Heart left ventricle (tissue), 13 donors: ENCODE measurements around the gene LRBA.

ENCODE experiments used
- POLR2A ChIP-seq, 2 donors: fragments of 450-650 bp; IDR thresholded peaks; one replicate each; pipeline ENCODE4 v1.6.1; 2017; ENCODE audit warnings: antibody characterized with exemption in 2 of 2, mild to moderate bottlenecking in 2 of 2, moderate library complexity in 2 of 2
- TF ChIP-seq, protein P1 (sequence below), 12 donors: fragments of 200-600 bp; sonication (generic) in 4 of 12; IDR thresholded peaks; one replicate each; pipeline versions ENCODE4 v1.5.0 to v1.8.0; 2018 to 2022; ENCODE audit warnings: antibody characterized with exemption in 12 of 12, mild to moderate bottlenecking in 5 of 12
- donor health status: ischemic (EF 13 %, LVEDD 7.1; RV severe dilation, severe dysfunction).
- donor health status: DM: no; HTN: yes; CAD: no.
- donor health status: DM: no; HTN: no; CAD: no.
- donor health status: ischemic (EF 25% LVEDD 6.9; RV normal size, moderate dysfunction).
- donor health status: ischemic (EF 25% LVEDD 5.7; RV mildly dilated, moderate dysfunction).
- donor health status: ischemic (EF 35%, LVEDD 5.7; RV mildly dilated, moderate dysfunction).
- donor health status: nonischemic (EF 11% LVEDD 7.7; RV severe dilation, severe dysfunction).
- donor health status: DM: yes; HTN: yes; CAD: no.
- donor health status: PGD.
- donor health status: ischemic (EF 29% LVEDD 5.4; RV normal size, mild dysfunction).
- donor health status: nonischemic (EF 23%, LVEDD 6.1; RV moderate dilation, normal function).

- TF ChIP-seq, protein P1, sequence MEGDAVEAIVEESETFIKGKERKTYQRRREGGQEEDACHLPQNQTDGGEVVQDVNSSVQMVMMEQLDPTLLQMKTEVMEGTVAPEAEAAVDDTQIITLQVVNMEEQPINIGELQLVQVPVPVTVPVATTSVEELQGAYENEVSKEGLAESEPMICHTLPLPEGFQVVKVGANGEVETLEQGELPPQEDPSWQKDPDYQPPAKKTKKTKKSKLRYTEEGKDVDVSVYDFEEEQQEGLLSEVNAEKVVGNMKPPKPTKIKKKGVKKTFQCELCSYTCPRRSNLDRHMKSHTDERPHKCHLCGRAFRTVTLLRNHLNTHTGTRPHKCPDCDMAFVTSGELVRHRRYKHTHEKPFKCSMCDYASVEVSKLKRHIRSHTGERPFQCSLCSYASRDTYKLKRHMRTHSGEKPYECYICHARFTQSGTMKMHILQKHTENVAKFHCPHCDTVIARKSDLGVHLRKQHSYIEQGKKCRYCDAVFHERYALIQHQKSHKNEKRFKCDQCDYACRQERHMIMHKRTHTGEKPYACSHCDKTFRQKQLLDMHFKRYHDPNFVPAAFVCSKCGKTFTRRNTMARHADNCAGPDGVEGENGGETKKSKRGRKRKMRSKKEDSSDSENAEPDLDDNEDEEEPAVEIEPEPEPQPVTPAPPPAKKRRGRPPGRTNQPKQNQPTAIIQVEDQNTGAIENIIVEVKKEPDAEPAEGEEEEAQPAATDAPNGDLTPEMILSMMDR (IDR thresholded peaks at IDR 0.05), result no peak
- no peak for TF ChIP-seq POLR2A (IDR thresholded peaks at IDR 0.05)
Observed at GRCh38 chr4:151022586-151022985, 7.5 kb upstream of the LRBA start.
